Panc1 (cell line): ENCODE data around the gene NALCN.

ENCODE experiments used
- CTCF ChIP-seq: fragments of 450-650 bp; IDR thresholded peaks from 2 replicates; pipeline ENCODE4 v1.5.1; 2017; ENCODE audit warnings: mild to moderate bottlenecking
- POLR2AphosphoS5 ChIP-seq: IDR thresholded peaks from 2 replicates; pipeline ENCODE4 v1.6.1; 2012; ENCODE audit warnings: mild to moderate bottlenecking, low read depth, low read length, moderate library complexity

GRCh38 chr13:101308247-101309013 lies 107.9 kb downstream of the NALCN start:
- no peak for TF ChIP-seq CTCF
- no peak for TF ChIP-seq POLR2AphosphoS5
